Omental fat pad (tissue), 4 donors: ENCODE results near the gene PRDM16. TPM values are rescaled to one million over a fixed set of nuclear protein-coding genes. Genes with fewer than 3 reads are reported as not detected.

ENCODE experiments used
- ATAC-seq: fragments of 150-250 bp; one replicate; pipeline ENCODE4 v1.9.1; 2016; ENCODE audit warnings: mild to moderate bottlenecking, moderate library complexity; ENCODE audit not compliant: low FRiP score
- DNase-seq: peaks from one replicate; pipeline ENCODE4 v3.0.0-alpha.2; 2019; ENCODE audit warnings: low spot score
- total RNA-seq, 4 donors: library from RNA; depleted of rRNA; stranded (reverse); fragments of >200 nt; gene quantifications; one replicate each; pipeline ENCODE4 v1.1.0, GENCODE V29; 2016
- TF ChIP-seq, protein P1 (sequence below), 3 donors: fragments of 450-650 bp; IDR thresholded peaks; one replicate each; pipeline ENCODE4 v1.5.1; 2016 to 2017; ENCODE audit warnings: antibody characterized with exemption in 3 of 3, mild to moderate bottlenecking in 3 of 3, moderate library complexity in 2 of 3

The PRDM16 gene
- total RNA-seq, 4 donors from 2014 or later: 0.19 to 3.8 (median 1.8) TPM

DNA sequence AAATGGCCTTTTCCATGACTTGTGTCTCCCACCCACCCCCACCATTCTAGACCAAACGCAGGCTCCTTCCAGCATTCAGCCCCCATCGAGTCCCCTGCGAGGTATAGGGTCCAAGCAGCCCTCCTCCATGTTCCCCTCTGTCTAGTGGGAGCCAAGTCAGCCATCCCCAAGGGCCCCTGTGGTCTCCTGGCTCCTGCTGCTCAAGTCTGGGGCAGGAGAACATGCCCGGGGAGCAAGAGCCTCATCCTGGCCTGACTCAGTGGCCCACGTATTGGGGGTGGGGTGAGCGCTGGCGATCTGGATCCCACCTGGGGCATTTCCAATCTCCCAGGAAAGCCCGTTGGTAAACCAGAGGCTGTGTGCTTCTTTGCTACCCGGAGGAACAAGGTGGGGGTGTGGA lies 4.1 kb upstream of the PRDM16 start:
- TF ChIP-seq, protein P1, sequence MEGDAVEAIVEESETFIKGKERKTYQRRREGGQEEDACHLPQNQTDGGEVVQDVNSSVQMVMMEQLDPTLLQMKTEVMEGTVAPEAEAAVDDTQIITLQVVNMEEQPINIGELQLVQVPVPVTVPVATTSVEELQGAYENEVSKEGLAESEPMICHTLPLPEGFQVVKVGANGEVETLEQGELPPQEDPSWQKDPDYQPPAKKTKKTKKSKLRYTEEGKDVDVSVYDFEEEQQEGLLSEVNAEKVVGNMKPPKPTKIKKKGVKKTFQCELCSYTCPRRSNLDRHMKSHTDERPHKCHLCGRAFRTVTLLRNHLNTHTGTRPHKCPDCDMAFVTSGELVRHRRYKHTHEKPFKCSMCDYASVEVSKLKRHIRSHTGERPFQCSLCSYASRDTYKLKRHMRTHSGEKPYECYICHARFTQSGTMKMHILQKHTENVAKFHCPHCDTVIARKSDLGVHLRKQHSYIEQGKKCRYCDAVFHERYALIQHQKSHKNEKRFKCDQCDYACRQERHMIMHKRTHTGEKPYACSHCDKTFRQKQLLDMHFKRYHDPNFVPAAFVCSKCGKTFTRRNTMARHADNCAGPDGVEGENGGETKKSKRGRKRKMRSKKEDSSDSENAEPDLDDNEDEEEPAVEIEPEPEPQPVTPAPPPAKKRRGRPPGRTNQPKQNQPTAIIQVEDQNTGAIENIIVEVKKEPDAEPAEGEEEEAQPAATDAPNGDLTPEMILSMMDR (IDR thresholded peaks at IDR 0.05): no peak
- DNase-seq: no peak
- ATAC-seq: no peak

DNA sequence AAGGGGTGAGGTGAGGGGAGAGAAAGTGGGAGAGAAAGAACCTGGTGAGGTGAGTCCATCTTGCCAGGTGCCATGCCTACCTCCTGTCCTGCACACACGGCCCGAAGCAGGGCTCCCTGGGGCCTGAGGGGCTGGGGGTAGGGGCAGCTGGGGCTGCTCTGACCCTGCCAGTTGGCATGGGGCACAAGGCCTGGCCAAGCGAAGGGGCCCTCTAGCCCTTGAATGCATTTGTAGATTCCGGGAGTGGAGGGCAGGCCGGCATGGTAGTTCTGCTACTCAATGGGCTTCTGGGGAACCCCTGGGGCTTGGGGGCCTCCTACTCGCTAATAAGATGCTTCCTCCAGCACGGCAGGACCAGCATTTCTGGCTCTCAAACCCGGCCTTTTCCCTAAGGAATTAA lies 3.6 kb upstream of the PRDM16 start:
- ATAC-seq: no peak
- TF ChIP-seq, protein P1 (IDR thresholded peaks at IDR 0.05): no peak
- DNase-seq: no peak

DNA sequence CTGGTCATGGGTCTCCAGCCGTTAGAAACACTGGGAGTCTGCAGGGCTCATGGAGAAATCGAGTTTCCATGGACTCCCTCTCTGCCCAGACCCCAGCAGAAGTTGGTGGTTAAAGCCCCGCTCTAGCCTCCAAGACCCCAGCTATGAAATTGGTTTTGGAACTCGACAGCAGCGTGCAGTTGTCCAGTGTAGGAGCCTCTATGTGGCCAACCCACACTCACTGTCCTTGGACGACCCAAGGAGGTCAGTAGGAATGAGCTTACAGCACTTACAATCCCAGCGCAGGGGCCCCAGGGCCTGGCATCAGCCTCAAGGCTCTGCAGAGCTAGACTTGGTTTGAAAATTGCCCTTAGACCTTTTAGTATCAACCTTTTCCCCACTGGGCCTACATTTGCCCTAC lies 3.2 kb upstream of the PRDM16 start:
- no peak for ATAC-seq
- no peak for DNase-seq
- TF ChIP-seq, protein P1 (IDR thresholded peaks at IDR 0.05): no peak

DNA sequence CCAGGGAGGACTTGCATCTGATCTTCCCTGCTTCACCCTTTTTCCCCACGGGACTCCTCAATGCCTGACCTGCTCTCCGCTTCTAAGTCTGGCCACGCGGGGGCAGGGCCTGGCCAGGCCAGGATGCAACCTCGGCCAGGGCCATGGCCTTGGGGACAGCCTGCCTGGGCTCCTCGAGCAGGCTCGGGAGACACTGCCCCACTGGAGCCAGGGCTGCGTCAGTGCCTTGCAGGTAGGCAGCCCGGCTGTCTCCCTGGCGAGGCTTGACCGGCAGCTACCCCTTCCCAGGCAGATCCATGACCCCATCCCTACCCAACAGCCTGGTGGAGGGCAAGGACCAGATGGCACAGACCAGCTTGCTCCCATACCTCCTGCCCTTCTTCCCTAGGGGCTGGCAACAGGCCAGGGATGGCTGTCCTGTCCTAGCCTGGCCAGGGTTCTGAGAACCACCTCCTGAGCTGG lies 2.7 kb upstream of the PRDM16 start:
- DNase-seq: no peak
- ATAC-seq: no peak
- TF ChIP-seq, protein P1 (IDR thresholded peaks at IDR 0.05): no peak

GRCh38 chr1:3066826-3067225 lies 2.2 kb upstream of the PRDM16 start:
- ATAC-seq: no peak
- TF ChIP-seq, protein P1 (IDR thresholded peaks at IDR 0.05): no peak
- no peak for DNase-seq

DNA sequence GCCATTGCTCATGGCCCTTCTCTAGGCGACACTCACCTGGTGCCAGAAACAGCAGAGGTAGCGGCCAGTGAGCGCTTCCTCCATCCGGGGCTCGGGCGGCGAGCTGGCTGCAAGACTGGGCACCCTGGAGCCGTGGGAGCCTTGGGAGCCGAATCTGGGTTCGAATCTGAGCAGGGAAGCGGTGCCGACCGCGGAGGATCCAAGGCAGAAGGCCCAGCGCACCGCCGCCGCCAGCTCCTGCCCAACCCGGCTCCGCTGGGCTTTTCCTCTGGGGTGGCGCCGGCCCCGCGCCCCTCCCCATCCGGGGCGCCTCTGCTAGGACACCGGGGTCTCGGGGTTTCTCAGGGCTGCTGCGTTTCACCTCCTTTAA lies 1.7 kb upstream of the PRDM16 start:
- ATAC-seq: no peak
- no peak for DNase-seq
- TF ChIP-seq, protein P1 (IDR thresholded peaks at IDR 0.05): no peak

- no peak for ATAC-seq
- no peak for DNase-seq
- TF ChIP-seq, protein P1 (IDR thresholded peaks at IDR 0.05): no peak
These were observed 1.1 kb upstream of the PRDM16 start for GRCh38 chr1:3067671-3068563.
